EH (cell line): Measurements from ENCODE around the gene PKLR.
"Not testable (repeated sequence)": the region's sequence is repeated elsewhere in the genome, so short reads cannot be mapped to it uniquely, and the experiment has no call there.

Experiments used
- DNase-seq: peaks from one replicate; pipeline ENCODE4 v3.0.0-alpha.2; 2015; ENCODE audit warnings: low read depth

Gene PKLR

DNA sequence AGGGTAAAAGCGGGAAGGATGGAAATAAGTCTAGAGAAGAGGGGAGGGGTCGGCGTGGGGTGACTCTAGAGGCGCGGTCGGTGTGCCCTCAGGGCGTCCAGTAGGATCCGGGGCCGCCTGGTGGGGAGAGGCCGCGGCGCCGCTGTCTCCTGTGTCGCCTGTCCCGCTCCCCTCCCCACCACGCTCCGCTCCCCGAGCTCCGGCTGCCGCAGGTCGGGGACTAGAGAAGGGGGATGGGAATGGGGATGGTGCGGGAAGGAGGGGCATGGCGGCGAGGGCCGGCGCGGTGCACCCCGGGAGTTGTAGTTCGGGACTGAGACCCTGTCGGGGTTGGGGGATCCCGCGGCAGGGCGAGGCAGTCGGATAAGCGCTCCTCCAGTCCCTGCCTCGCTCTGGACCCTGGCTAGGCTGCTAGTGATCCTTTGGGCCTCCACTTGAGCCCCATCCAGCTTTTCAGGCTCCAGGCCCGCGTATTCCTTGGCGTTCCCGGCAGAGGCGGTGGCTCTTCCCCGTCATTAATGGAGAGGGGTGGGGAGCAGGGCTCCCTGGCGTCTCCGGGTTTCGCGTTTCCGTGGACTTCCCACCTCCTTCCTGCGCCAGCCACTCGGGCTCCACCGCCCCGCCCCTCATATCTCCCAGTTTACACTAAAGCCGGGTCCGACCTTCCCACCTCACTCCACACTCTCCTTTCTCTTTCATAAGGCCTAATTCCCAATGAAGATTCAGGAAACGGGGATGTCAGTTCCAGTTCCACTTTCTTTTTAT, 45.8 kb downstream of the PKLR start, which contains the start of gene ENTREP3:
Gene ENTREP3 (minus strand): TSS at position 241 of the 765 bp plus-strand sequence. CDS start 606 bp downstream, outside the sequence.
- DNase-seq, result peak; percentile 87

DNA sequence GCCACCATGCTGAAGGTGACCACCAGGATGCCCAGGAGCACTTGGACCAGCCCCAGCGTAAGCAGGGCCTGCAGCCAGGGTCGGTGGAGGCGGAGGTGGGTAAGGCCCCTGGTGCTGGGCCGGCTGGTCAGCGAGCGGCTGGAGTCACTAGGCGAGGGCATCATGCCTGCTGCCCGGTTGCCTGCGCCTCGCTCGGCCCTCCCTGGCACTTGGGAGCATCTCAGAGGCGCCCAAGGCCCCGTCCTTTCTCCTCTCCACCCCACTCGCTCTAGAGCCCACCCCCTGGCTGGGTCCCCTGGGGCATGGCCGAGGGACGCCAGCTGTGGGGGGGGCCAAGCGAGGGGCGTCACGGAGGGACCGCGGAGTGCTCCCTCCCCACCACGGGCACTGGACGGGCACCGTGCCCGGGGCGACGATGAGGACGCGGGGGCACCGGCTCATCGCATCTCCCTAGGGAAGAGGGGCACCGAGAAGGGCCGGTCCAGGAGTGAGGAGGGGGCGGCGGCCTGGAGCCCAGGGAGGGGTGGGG, 46.5 kb downstream of the PKLR start:
- peak; percentile 34 for DNase-seq

DNA sequence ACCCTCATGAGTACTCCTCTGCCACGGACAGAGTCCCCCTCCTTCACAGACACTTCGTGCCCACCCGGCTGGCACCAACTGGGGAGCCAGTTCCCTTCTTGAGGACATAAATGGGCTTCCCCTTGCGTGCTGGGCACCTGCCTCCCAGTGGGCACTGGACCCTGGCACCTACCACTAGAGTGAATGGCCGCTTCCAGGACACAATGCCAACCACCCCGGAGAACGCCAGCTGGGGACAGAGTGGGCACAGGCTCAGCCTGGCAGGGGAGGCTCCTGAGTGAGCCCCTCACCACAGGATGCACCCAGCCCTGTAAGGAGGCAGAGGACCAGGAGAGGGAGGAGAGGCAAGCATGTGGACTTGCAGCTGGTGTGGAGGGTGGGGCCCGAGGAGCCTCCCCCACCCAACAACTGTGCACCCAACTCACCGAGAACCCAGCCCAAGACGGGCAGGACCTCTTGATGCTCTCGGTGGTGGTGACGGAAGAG, 47.0 kb downstream of the PKLR start:
- DNase-seq, result no peak

DNA sequence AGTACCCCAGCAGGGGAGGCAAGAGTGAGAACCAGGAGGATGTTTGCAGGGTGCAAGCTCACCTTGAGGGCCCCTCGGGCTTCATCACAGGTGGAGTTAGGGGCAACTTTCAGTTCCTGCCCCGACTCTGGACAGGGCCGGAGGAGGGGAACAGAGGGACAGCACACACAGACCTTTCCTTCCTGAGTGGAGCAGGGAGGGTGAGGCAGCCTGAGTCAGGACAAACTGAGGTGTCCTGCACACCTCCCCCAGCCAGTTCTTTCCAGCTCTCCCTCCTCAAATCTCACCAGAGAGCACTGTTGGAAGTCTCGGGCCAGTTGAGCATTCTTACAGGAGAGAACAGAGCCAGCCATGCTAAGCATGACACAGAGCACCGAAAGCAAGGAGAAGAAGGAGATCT, 47.4 kb downstream of the PKLR start:
- DNase-seq, result no peak

DNA sequence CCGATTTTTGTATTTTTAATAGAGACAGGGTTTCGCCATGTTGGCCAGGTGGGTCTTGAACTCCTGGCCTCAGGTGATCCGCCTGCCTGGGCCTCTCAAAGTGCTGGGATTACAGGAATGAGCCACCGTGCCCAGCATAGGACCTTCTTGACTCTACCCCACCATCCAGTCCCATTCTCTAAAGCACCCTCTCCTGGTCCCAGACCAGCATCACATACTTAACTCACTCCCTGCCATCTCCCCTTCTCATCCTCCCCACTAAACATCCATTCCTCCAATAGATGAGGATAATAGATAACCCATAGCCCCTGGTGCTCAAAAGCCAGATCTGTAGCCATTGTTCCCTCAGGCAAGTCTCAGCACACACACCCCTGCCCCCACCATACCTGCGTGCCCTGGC, 48.0 kb downstream of the PKLR start:
- DNase-seq, result no peak

DNA sequence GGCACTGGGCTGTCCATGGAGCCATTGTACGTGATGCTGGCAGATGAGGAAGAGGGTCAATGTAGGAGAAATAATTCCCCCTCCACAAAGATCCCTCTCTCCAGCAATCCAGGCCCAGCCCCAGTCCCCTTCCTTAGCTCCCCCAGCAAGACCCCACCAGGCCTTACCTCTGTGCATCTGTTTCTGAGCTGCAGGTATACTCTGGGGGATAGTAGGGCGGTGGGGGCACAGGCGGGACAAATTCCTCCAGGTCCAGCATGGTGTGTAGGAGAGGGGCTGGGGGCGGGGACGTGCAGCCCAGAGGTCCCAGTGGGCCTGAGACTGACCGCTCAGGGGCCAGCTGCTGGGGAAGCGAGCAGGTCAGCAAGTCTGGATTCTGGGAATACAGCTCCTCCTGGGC, 49.7 kb downstream of the PKLR start:
- DNase-seq, result no peak

DNA sequence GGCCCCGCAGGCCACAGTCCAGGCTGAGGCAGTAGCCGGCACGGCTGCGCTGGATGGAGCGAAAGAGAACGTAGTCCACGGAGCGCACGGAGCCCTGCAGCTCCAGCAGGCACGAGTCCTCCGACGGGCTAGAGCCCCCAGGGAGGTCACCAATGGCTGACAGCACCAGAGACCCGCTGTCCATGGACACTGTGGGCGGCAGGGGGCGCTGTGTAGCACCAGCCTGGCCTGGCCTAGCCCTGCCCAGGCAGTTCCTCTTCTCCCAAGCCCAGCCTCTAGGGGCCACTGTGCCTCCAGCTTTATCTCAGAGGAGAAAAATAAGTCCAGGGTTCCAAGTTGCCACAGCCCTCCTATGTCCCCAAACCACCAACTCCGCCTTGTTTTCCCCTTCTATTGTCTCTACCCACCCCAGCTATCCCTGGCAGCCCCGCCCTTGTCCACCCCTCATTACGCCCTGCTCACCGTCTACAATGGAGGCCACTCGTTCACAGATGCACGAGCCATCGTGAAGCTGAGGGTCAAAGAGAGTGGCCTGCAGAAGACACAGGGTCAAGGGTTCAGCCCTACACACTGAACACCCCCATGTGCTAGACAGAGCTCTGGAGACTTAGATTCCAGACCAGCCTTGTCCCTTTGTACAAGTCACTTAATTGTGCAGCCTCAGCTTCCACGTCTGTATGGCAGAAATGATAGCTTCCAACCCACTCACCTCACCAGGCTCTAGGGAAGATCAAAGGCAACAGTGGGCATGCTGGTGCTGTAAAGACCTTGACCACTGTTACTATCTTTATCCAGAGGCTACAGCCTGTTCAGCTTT, 50.4 kb downstream of the PKLR start:
- DNase-seq, result peak; percentile 90

DNA sequence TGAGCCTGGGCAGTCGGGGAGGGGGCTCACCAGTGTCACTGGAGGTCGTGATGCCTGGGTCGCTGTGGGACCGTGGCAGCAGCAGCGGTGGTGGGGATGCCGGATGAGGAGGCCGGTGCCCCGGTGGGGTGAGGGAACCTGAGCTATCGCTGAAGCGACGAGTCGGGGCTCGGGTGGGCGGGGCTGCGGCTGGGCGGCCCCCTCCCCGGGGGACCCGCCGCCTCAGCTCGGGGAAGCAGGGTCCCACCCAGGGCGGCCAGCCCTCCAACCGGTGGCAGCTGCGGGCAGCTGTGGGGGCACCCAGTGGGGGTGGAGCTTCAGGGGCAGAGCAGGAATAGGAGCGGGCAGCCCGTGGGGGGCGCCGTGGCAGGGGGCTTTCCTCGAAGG, 51.0 kb downstream of the PKLR start:
- no peak for DNase-seq

DNA sequence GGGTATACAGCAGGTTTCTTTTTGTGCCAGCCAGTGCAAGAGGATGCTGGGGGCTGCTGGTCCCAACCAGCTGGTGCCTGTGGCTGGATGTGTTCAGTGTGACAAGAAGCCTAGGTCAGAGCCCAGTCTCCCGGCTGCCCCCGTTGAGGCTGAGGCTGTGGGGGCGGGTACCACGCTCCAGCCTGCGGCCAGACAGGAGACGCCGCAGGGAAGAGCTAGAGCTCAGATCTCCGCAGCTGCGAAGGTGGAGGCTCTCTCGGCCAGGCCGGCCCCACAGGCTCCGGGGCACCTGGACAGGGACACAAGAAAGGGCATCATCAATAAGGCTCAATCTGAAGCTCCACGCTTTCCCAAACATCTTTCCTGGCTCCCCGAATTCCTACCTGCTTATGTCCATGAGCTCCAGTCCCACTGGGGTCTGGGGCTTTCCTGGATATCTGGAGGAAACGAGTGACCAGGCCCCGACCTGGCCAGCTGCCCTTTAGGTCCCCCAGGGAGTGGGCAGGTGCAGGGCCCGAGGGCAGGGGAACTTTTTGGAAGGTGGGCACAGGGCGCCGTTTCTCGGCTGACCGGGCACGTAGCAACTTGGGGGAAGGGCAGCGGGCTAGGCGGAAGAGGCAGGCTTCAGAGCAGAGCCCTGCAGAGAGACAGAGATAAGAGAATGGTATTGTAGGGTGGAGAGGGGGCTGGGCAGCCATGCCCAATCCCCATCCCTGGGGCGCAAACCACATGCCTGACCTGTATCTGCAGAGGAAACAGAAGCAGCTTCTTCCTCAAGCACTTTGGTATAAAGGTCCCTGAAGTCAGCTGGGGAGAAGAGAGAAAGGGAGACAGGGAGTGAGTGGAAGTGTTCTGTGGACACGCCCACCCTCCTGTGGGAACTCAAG, 53.3 kb downstream of the PKLR start:
- DNase-seq, result no peak

DNA sequence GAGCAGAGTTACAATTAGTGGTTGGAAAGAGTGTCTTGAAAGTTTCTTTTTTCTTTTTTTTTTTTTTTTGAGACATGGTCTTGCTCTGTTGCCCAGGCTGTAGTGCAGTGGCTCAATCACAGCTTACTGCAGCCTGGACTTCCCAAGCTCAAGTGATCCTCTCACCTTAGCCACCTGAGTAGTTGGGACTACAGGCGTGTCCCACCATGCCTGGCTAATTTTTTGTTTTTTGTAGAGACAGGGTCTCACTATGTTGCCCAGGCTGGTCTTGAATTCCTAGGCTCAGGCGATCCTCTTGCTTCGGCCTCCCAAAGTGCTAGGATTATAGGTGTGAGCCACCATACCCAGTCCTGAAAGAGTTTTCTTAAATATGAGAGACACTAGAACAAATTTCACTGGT, 54.4 kb downstream of the PKLR start:
- DNase-seq, result not testable (repeated sequence)

DNA sequence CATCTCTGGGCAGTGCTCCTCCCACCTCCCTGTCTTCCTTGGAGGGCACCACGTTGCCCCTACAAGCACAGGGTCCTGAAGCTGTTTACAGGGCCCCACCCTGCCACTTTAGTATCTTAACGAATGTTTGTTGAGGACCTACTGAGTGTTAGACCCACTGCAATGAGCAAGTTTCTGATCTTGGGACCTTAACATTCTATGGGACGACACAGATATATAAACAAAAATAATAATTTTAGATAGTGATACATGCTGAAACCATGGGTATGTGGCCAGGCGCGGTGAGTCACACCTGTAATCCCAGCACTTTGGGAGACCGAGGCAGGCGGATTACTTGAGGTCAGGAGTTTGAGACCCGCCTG, 56.1 kb downstream of the PKLR start:
- no peak for DNase-seq

DNA sequence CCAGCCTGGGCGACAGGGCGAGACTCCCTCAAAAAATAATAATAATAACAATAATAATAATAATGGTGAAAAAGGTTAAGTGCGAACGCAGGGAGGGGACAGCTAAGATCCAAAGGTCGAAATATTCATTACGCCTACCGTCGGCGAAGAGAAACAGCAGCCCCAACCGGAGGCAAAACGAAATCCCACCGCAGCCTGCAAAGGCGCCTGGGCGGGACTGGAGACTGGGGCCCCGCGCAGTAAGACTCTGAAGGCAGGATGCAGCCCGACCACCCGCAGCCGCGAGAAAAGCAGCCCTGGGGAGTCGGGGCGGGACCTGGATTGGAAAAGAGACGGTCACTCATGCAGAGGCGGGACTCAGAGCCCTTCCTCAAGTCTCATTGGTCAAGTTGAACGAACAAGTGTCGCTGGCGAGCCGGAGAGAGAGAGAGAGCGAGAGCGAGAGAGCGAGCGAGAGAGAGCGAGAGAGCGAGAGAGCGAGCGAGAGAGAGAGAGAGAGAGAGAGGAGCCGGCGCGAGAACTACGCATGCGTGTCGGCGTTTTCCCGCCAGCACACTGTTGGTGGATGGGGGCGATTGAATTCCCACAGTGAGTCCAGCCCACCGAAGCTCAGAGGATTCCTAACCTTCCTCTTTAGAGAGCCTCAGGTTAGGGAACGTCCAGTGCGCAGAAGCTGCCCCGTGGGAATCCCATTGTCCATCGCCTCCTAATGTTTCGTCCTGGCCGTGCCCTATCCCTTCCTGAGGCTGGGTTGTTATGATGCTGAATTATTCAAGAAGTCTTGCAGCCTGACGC, 56.7 kb downstream of the PKLR start:
- peak; percentile 99 for DNase-seq

DNA sequence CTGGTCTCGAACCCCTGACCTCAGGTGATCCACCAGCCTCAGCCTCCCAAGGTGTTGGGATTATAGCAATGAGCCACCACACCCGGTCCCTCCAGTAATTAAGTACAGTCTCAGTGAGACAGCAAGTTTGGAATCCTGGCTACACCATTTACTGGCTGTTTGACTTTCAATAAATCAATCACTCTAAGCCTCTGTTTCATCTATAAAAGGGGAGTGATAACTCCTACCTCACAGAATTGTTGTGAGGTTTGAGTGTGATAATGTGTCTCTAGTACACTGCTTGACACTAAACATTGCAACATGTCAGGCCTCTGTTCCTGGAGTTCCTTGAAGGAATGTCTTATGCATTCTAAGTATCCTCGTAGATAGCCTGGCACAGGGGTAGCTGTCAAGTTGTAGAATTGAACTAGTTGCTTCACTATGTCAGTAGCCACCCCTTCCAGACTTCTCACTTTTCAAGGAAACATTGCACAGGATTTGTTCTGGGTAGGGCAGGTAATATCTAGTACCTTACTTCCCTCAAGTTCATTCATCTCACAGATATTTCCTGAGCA, 58.4 kb downstream of the PKLR start:
- DNase-seq, result peak; percentile 36

DNA sequence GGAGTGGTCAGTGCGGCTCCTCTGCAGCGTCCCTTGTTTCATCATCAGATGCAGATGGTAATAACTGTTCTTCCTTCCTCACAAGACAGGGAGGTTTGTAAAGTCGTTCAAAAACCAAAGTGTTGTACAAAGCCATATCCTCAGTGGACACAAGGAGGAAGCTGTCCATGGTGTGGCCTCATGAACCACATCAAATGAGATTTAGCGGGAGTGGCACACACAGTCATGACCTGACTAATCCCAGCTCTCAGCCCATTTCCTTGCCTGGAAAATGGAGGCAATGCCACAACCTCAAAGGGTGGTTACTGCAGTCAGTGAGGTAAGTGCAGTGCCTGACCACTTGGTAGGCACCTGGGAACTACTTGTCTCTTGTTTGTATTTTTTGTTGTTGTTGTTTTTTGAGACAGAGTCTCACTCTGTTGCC, 59.4 kb downstream of the PKLR start:
- DNase-seq, result no peak

DNA sequence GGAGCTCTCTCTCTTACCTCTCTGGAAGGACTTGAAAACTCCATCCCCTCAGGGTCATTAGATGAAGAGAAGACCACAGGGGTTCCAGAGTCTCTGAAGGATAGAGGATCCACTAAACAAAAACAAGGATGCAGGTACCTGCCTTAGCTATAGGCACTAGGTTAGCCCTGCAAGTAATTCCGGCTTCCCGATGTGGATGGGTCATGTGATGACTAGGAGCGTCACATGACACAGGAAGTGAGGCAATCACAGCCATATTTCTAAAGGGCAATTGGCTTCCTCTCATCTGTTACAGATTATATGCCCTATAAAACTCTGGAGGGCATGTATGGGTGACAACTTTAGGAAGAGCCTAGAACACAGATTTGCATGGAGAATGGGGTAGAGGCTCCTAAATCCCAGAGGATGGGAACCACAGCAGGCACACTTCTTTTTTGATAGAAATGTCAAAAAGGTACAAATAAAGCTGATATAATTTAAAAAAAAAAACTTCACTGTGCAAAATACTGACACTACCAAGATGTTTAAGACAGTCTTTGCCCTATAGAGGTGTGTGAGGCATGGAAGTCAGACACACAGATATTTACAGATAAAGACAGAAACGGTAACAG, 60.1 kb downstream of the PKLR start:
- peak; percentile 91 for DNase-seq
